Measurements from ENCODE around the gene OR8G5. TPM values are rescaled to one million over a fixed set of nuclear protein-coding genes. Genes with fewer than 3 reads are reported as not detected.
"Not testable (repeated sequence)": the region's sequence is repeated elsewhere in the genome, so short reads cannot be mapped to it uniquely, and the experiment has no call there.

OR8G5 gene
- total RNA-seq, 1 donor from 2014 or later = not detected

- no peak overlapping the region for H3K4me3 Mint-ChIP-seq
- no peaks in the 10 kb centered on the region for H3K9me3 Mint-ChIP-seq
- H3K27ac Mint-ChIP-seq = no peak overlapping the region
- H3K27me3 Mint-ChIP-seq (ENCODE audit: low read depth) = peaks cover 21% of the 10 kb centered on the region
- TF ChIP-seq, protein P1, sequence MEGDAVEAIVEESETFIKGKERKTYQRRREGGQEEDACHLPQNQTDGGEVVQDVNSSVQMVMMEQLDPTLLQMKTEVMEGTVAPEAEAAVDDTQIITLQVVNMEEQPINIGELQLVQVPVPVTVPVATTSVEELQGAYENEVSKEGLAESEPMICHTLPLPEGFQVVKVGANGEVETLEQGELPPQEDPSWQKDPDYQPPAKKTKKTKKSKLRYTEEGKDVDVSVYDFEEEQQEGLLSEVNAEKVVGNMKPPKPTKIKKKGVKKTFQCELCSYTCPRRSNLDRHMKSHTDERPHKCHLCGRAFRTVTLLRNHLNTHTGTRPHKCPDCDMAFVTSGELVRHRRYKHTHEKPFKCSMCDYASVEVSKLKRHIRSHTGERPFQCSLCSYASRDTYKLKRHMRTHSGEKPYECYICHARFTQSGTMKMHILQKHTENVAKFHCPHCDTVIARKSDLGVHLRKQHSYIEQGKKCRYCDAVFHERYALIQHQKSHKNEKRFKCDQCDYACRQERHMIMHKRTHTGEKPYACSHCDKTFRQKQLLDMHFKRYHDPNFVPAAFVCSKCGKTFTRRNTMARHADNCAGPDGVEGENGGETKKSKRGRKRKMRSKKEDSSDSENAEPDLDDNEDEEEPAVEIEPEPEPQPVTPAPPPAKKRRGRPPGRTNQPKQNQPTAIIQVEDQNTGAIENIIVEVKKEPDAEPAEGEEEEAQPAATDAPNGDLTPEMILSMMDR (IDR thresholded peaks at IDR 0.05; ENCODE audit: unreplicated experiment) = no peak
- DNase-seq (ENCODE audit: low spot score in 2 of 2, unreplicated experiment in 2 of 2) = no peak
- H3K4me1 Mint-ChIP-seq = no peaks in the 10 kb centered on the region
- no peaks in the 10 kb centered on the region for H3K36me3 Mint-ChIP-seq
These were observed 42.1 kb upstream of the OR8G5 start for GRCh38 chr11:124214027-124214426.

- no peak overlapping the region for H3K27ac Mint-ChIP-seq
- no peaks in the 10 kb centered on the region for H3K9me3 Mint-ChIP-seq
- no peak for DNase-seq (ENCODE audit: low spot score in 2 of 2, unreplicated experiment in 2 of 2)
- TF ChIP-seq, protein P1 (IDR thresholded peaks at IDR 0.05; ENCODE audit: unreplicated experiment) = no peak
- no peaks in the 10 kb centered on the region for H3K36me3 Mint-ChIP-seq
- H3K4me1 Mint-ChIP-seq = no peaks in the 10 kb centered on the region
- peaks cover 18% of the 10 kb centered on the region for H3K27me3 Mint-ChIP-seq (ENCODE audit: low read depth)
- no peak overlapping the region for H3K4me3 Mint-ChIP-seq
These were observed 37.0 kb upstream of the OR8G5 start for GRCh38 chr11:124219126-124219525.

DNA sequence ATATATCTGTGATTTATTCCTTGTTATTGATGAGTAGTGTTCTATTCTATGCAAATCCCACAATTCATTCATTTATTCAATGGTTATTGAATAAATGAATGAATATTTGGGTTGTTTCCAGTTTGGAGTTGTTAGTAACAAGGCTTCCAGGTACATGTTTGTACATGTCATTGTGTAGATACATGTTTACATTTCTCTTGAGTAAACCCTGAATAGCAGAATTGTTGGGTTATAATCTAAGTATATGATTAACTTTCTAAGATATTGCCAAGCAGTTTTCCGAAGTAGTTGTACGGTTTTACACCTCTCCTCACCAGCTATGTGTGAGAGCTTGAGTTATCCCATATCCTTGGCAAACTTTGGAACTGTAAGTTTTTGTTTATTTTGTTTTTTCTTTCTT is 33.8 kb upstream of the OR8G5 start:
- Mint-ChIP-seq H3K4me3 (no peak overlapping the region), H3K36me3 (no peaks in the 10 kb centered on the region), H3K9me3 (no peaks in the 10 kb centered on the region), H3K4me1 (no peaks in the 10 kb centered on the region), H3K27ac (no peak overlapping the region), H3K27me3 (ENCODE audit: low read depth) (peaks cover 10% of the 10 kb centered on the region)
- no peak for DNase-seq (ENCODE audit: low spot score in 2 of 2, unreplicated experiment in 2 of 2)
- TF ChIP-seq, protein P1 (IDR thresholded peaks at IDR 0.05; ENCODE audit: unreplicated experiment) = no peak

GRCh38 chr11:124224618-124225423 is 31.4 kb upstream of the OR8G5 start:
- not testable (repeated sequence) for H3K4me1 Mint-ChIP-seq; DNase-seq (ENCODE audit: low spot score in 2 of 2, unreplicated experiment in 2 of 2); H3K4me3 Mint-ChIP-seq; H3K9me3 Mint-ChIP-seq; H3K36me3 Mint-ChIP-seq; H3K27ac Mint-ChIP-seq
- peaks cover 11% of the 10 kb centered on the region for H3K27me3 Mint-ChIP-seq (ENCODE audit: low read depth)

GRCh38 chr11:124225471-124225870 is 30.7 kb upstream of the OR8G5 start:
- DNase-seq (ENCODE audit: low spot score in 2 of 2, unreplicated experiment in 2 of 2) = no peak
- H3K4me1 Mint-ChIP-seq = no peaks in the 10 kb centered on the region
- no peak overlapping the region for H3K27ac Mint-ChIP-seq
- TF ChIP-seq, protein P1 (IDR thresholded peaks at IDR 0.05; ENCODE audit: unreplicated experiment) = no peak
- no peaks in the 10 kb centered on the region for H3K9me3 Mint-ChIP-seq
- peaks cover 11% of the 10 kb centered on the region for H3K27me3 Mint-ChIP-seq (ENCODE audit: low read depth)
- H3K36me3 Mint-ChIP-seq = no peaks in the 10 kb centered on the region
- no peak overlapping the region for H3K4me3 Mint-ChIP-seq

- H3K27ac Mint-ChIP-seq = no peak overlapping the region
- TF ChIP-seq, protein P1 (IDR thresholded peaks at IDR 0.05; ENCODE audit: unreplicated experiment) = no peak
- H3K4me3 Mint-ChIP-seq = no peak overlapping the region
- DNase-seq (ENCODE audit: low spot score in 2 of 2, unreplicated experiment in 2 of 2) = no peak
- no peaks in the 10 kb centered on the region for H3K36me3 Mint-ChIP-seq
- H3K4me1 Mint-ChIP-seq = no peaks in the 10 kb centered on the region
- H3K9me3 Mint-ChIP-seq = no peaks in the 10 kb centered on the region
- H3K27me3 Mint-ChIP-seq (ENCODE audit: low read depth) = peaks cover 5% of the 10 kb centered on the region
These were observed 22.8 kb upstream of the OR8G5 start for GRCh38 chr11:124233376-124233775.

All from mesothelial cell of epicardium (in vitro differentiated cells).